GM19328 (cell line): ENCODE data around the gene TSHZ3.

Experiments used
- ATAC-seq: cut with Tn5 transposase; IDR thresholded peaks from one replicate; pipeline ENCODE4 v1.9.1; 2021; ENCODE audit warnings: mild to moderate bottlenecking, moderate library complexity; ENCODE audit not compliant: unreplicated experiment

The TSHZ3 gene

GRCh38 chr19:31349160-31349881, at the start of gene TSHZ3:
TSHZ3 (minus strand) TSS chr19:31349436; CDS start chr19:31349219, 217 bp downstream.
- ATAC-seq = no peak

GRCh38 chr19:31397308-31397707, 48.1 kb upstream of the TSHZ3 start:
- no peak for ATAC-seq

GRCh38 chr19:31392464-31392863, 43.2 kb upstream of the TSHZ3 start:
- ATAC-seq = no peak

GRCh38 chr19:31391518-31391917, 42.3 kb upstream of the TSHZ3 start:
- no peak for ATAC-seq

- no peak for ATAC-seq
These were observed 41.5 kb upstream of the TSHZ3 start for GRCh38 chr19:31390711-31391110.

- ATAC-seq = no peak
These were observed 40.6 kb upstream of the TSHZ3 start for GRCh38 chr19:31389874-31390273.

GRCh38 chr19:31387717-31388301, 38.6 kb upstream of the TSHZ3 start:
- ATAC-seq = no peak

- ATAC-seq = no peak
These were observed 37.6 kb upstream of the TSHZ3 start for GRCh38 chr19:31386806-31387205.

GRCh38 chr19:31385744-31386143, 36.5 kb upstream of the TSHZ3 start:
- no peak for ATAC-seq

- ATAC-seq = no peak
These were observed 34.3 kb upstream of the TSHZ3 start for GRCh38 chr19:31383553-31383952.

- ATAC-seq = no peak
These were observed 31.6 kb upstream of the TSHZ3 start for GRCh38 chr19:31380854-31381253.

- no peak for ATAC-seq
These were observed 29.2 kb upstream of the TSHZ3 start for GRCh38 chr19:31378404-31378803.

GRCh38 chr19:31377736-31378135, 28.5 kb upstream of the TSHZ3 start:
- ATAC-seq = no peak

- no peak for ATAC-seq
These were observed 23.1 kb upstream of the TSHZ3 start for GRCh38 chr19:31372246-31372781.

GRCh38 chr19:31370216-31370615, 21.0 kb upstream of the TSHZ3 start:
- ATAC-seq = no peak

- ATAC-seq = no peak
These were observed 15.7 kb upstream of the TSHZ3 start for GRCh38 chr19:31364963-31365362.

GRCh38 chr19:31361728-31362127, 12.5 kb upstream of the TSHZ3 start:
- no peak for ATAC-seq

- no peak for ATAC-seq
These were observed 8.1 kb upstream of the TSHZ3 start for GRCh38 chr19:31357315-31357673.

GRCh38 chr19:31356587-31357314, 7.5 kb upstream of the TSHZ3 start:
- ATAC-seq = no peak

- no peak for ATAC-seq
These were observed 6.5 kb upstream of the TSHZ3 start for GRCh38 chr19:31355665-31356289.
